ENCODE results near the gene BMP6. TPM values are rescaled to one million over a fixed set of nuclear protein-coding genes. Genes with fewer than 3 reads are reported as not detected.

The BMP6 gene
- total RNA-seq, 1 experiment from 2014 or later, result 0.22 TPM

GRCh38 chr6:7828124-7828523 lies 102.2 kb downstream of the BMP6 start:
- no peak for DNase-seq (ENCODE audit: low spot score)

- DNase-seq (ENCODE audit: low spot score), result no peak
Measured at GRCh38 chr6:7832904-7833750, 107.2 kb downstream of the BMP6 start.

GRCh38 chr6:7833751-7834070 lies 107.8 kb downstream of the BMP6 start:
- no peak for DNase-seq (ENCODE audit: low spot score)

GRCh38 chr6:7836371-7837026 lies 110.6 kb downstream of the BMP6 start:
- DNase-seq (ENCODE audit: low spot score), result no peak

GRCh38 chr6:7841781-7842468 lies 116.0 kb downstream of the BMP6 start:
- DNase-seq (ENCODE audit: low spot score), result no peak

GRCh38 chr6:7846966-7847818 lies 121.3 kb downstream of the BMP6 start:
- DNase-seq (ENCODE audit: low spot score), result no peak

GRCh38 chr6:7848229-7848628 lies 122.3 kb downstream of the BMP6 start:
- no peak for DNase-seq (ENCODE audit: low spot score)

GRCh38 chr6:7851780-7852179 lies 125.9 kb downstream of the BMP6 start:
- no peak for DNase-seq (ENCODE audit: low spot score)

GRCh38 chr6:7859591-7859990 lies 133.7 kb downstream of the BMP6 start:
- DNase-seq (ENCODE audit: low spot score), result no peak

GRCh38 chr6:7865781-7866180 lies 139.9 kb downstream of the BMP6 start:
- DNase-seq (ENCODE audit: low spot score), result no peak

- no peak for DNase-seq (ENCODE audit: low spot score)
Measured at GRCh38 chr6:7866526-7866925, 140.6 kb downstream of the BMP6 start.

- DNase-seq (ENCODE audit: low spot score), result no peak
Measured at GRCh38 chr6:7868926-7869325, 143.0 kb downstream of the BMP6 start.

GRCh38 chr6:7878401-7878964 lies 152.6 kb downstream of the BMP6 start:
- DNase-seq (ENCODE audit: low spot score), result no peak

- no peak for DNase-seq (ENCODE audit: low spot score)
Measured at GRCh38 chr6:7879043-7879442, 153.1 kb downstream of the BMP6 start.

GRCh38 chr6:7879579-7879978 lies 153.7 kb downstream of the BMP6 start:
- DNase-seq (ENCODE audit: low spot score), result no peak

- no peak for DNase-seq (ENCODE audit: low spot score)
Measured at GRCh38 chr6:7879980-7880717, 154.2 kb downstream of the BMP6 start.

- no peak for DNase-seq (ENCODE audit: low spot score)
Measured at GRCh38 chr6:7880718-7881107, 154.8 kb downstream of the BMP6 start.

- DNase-seq (ENCODE audit: low spot score), result no peak
Measured at GRCh38 chr6:7881765-7882500, 156.0 kb downstream of the BMP6 start.

GRCh38 chr6:7882505-7883257 lies 156.8 kb downstream of the BMP6 start:
- DNase-seq (ENCODE audit: low spot score), result no peak

All from A172 (cell line).